Suppressor macrophage (primary cell): Measurements from ENCODE around the gene KLHL10.

Experiments
- DNase-seq, 4 experiments: peaks; one replicate each; pipeline ENCODE4 v3.0.0-alpha.2; 2020 to 2022
- total RNA-seq, 17 experiments: gene quantifications; one replicate each; lab custom pipeline; 2026; ENCODE audit warnings: mixed read lengths in 6 of 17, inconsistent platforms in 3 of 17; lab: John Stamatoyannopoulos, UW

KLHL10 gene
- total RNA-seq = 0 to 1.1 (median 0.04) reads per million in 17 experiments

GRCh38 chr17:41837761-41838538, at the start of gene KLHL10:
KLHL10 (plus strand) TSS chr17:41837825; CDS start chr17:41837933, 108 bp downstream.
- no peak for DNase-seq

GRCh38 chr17:41792845-41793783, 44.5 kb upstream of the KLHL10 start:
- peak in 1 of 4 experiments; percentile 42 for DNase-seq

- DNase-seq = no peak
Measured at GRCh38 chr17:41793784-41794539, 43.7 kb upstream of the KLHL10 start.

- DNase-seq = no peak
Measured at GRCh38 chr17:41794540-41794975, 43.1 kb upstream of the KLHL10 start.

GRCh38 chr17:41796121-41796895, 41.3 kb upstream of the KLHL10 start:
- peak; percentile 41 to 66 (median 62) for DNase-seq

- DNase-seq = no peak
Measured at GRCh38 chr17:41797377-41797776, 40.2 kb upstream of the KLHL10 start.

- no peak for DNase-seq
Measured at GRCh38 chr17:41799366-41799765, 38.3 kb upstream of the KLHL10 start.

GRCh38 chr17:41800601-41801373, 36.8 kb upstream of the KLHL10 start:
- DNase-seq = no peak

GRCh38 chr17:41801374-41802271, 36.0 kb upstream of the KLHL10 start:
- peak; percentile 75 to 90 (median 86) for DNase-seq

- peak; percentile 60 to 79 (median 76) for DNase-seq
Measured at GRCh38 chr17:41803049-41804020, 34.3 kb upstream of the KLHL10 start.

GRCh38 chr17:41806685-41807445, 30.8 kb upstream of the KLHL10 start:
- no peak for DNase-seq

- DNase-seq = no peak
Measured at GRCh38 chr17:41810659-41811548, 26.7 kb upstream of the KLHL10 start.

GRCh38 chr17:41811549-41812380, 25.9 kb upstream of the KLHL10 start, which contains the start of gene P3H4:
P3H4 (minus strand) TSS chr17:41811949; CDS start chr17:41811915, 34 bp downstream.
- DNase-seq = peak; percentile 58 to 87 (median 72)

- peak in 2 of 4 experiments; percentile 13 for DNase-seq
Measured at GRCh38 chr17:41812381-41813151, 25.1 kb upstream of the KLHL10 start, which contains the start of gene FKBP10. FKBP10 (plus strand) TSS chr17:41813004; CDS start chr17:41813035, 31 bp downstream.
